ENCODE data around the gene EXOSC3.
A peak's percentile ranks its signal among the peaks of the same experiment; 100 is the strongest.
"Not testable (repeated sequence)": the region's sequence is repeated elsewhere in the genome, so short reads cannot be mapped to it uniquely, and the experiment has no call there.

Gene EXOSC3

GRCh38 chr9:37784616-37785483, at the start of gene EXOSC3:
Gene EXOSC3, minus strand, starts transcription at chr9:37785064. Its CDS starts 20 bp downstream, at chr9:37785044.
- in situ Hi-C loops (cut with MboI; ENCODE audit: low sequenced_read_pairs, unreplicated experiment), result no loop called here
- DNase-seq (ENCODE audit: low spot score), result peak; percentile 91
- no peak for TF ChIP-seq CTCF (IDR thresholded peaks at IDR 0.05; ENCODE audit: borderline replicate concordance, control extremely low read depth, extremely low read depth, insufficient read depth, missing control alignments)

- DNase-seq (ENCODE audit: low spot score), result no peak
- in situ Hi-C loops (cut with MboI; ENCODE audit: low sequenced_read_pairs, unreplicated experiment), result no loop called here
These were observed 42.8 kb upstream of the EXOSC3 start for GRCh38 chr9:37827483-37828165.

GRCh38 chr9:37825174-37825573, 40.3 kb upstream of the EXOSC3 start:
- in situ Hi-C loops (cut with MboI; ENCODE audit: low sequenced_read_pairs, unreplicated experiment); DNase-seq (ENCODE audit: low spot score): not testable (repeated sequence)

More at GRCh38 chr9:37827483-37828165, 42.8 kb upstream of the EXOSC3 start:
- no peak for TF ChIP-seq CTCF (IDR thresholded peaks at IDR 0.05; ENCODE audit: borderline replicate concordance, control extremely low read depth, extremely low read depth, insufficient read depth, missing control alignments)

- no peak for DNase-seq (ENCODE audit: low spot score)
- in situ Hi-C loops (cut with MboI; ENCODE audit: low sequenced_read_pairs, unreplicated experiment), result no loop called here
- TF ChIP-seq CTCF (IDR thresholded peaks at IDR 0.05; ENCODE audit: borderline replicate concordance, control extremely low read depth, extremely low read depth, insufficient read depth, missing control alignments), result no peak
These were observed 35.3 kb upstream of the EXOSC3 start for GRCh38 chr9:37820142-37820541.

GRCh38 chr9:37818849-37819248, 34.0 kb upstream of the EXOSC3 start:
- in situ Hi-C loops (cut with MboI; ENCODE audit: low sequenced_read_pairs, unreplicated experiment), result no loop called here
- TF ChIP-seq CTCF (IDR thresholded peaks at IDR 0.05; ENCODE audit: borderline replicate concordance, control extremely low read depth, extremely low read depth, insufficient read depth, missing control alignments), result no peak
- no peak for DNase-seq (ENCODE audit: low spot score)

- no peak for DNase-seq (ENCODE audit: low spot score)
- in situ Hi-C loops (cut with MboI; ENCODE audit: low sequenced_read_pairs, unreplicated experiment), result no loop called here
- no peak for TF ChIP-seq CTCF (IDR thresholded peaks at IDR 0.05; ENCODE audit: borderline replicate concordance, control extremely low read depth, extremely low read depth, insufficient read depth, missing control alignments)
These were observed 28.0 kb upstream of the EXOSC3 start for GRCh38 chr9:37812773-37813379.
